ENCODE results near the gene MRPL53.
A peak's percentile ranks its signal among the peaks of the same experiment; 100 is the strongest.
"Not testable (repeated sequence)": the region's sequence is repeated elsewhere in the genome, so short reads cannot be mapped to it uniquely, and the experiment has no call there.

The MRPL53 gene

DNA sequence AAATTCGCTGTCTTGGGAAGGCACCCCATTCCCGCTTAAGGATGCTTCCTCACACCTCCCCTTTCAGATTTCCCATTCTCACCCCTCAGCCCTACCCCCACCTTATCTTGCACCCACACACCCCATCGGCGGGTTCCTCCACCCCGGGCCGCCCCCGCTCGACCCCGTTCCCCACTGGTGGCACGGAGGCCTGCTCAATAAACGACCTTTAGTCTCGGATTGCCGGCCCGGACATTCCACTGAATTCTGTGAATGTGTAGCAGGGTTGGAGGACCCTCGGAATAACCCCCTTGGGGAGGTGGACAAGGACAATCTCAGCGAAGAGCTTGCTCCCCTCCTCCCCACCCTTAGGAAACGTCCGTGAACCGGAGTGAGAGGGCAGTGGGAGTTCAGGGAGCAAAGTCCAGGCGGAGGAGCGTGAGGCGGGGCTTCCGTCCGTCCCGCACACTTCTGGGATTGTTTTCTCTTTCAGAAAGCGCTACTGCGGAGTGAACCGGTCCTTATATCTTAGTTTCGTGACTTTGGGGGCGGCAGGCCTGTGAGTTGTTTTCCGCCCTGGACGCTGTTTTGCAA lies 29.8 kb upstream of the MRPL53 start:
- no peak for DNase-seq

GRCh38 chr2:74501335-74502071 lies 29.0 kb upstream of the MRPL53 start:
- DNase-seq: no peak

- no peak for DNase-seq
Measured at GRCh38 chr2:74500578-74500946, 28.1 kb upstream of the MRPL53 start.

- DNase-seq: no peak
Measured at GRCh38 chr2:74499940-74500577, 27.6 kb upstream of the MRPL53 start.

DNA sequence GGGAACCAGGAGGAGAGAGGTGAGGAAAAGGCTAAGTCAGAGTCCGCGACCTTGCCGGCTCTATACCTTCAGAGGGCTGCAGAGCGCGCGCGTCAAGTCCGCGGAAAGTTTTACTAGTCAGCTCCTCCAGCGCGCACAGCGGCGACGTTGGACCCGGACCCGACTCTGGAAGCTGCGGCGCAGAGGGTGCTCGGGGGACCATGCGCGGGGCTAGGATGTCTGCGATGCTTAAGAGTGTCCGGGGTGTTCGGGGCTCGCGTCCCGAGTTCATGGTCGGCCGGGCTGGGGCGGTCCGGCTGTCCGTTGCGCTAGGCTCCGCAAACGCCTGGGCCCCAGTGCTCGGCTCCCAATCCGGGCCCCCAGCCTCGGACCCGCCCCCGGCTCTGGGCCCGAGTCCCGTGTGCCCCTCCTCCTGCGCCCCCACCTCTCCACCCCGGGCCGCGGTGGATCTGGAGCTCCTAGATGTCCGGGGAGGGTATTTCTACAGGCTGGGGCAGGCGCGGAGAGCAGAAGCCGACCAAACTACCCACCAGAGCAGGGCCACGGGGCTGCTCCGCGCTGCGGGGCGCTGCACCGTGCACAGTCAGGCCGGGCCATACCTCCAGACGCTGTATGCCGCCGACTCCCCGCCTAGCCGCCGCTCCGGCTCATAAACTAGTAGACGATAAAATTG lies 26.9 kb upstream of the MRPL53 start, which contains the start of gene LBX2:
Gene LBX2, minus strand, starts transcription at position 337 of the 673 bp plus-strand sequence. Its CDS starts 66 bp downstream, at position 271.
- DNase-seq: peak; percentile 46

GRCh38 chr2:74498500-74499266 lies 26.2 kb upstream of the MRPL53 start:
- DNase-seq: no peak

DNA sequence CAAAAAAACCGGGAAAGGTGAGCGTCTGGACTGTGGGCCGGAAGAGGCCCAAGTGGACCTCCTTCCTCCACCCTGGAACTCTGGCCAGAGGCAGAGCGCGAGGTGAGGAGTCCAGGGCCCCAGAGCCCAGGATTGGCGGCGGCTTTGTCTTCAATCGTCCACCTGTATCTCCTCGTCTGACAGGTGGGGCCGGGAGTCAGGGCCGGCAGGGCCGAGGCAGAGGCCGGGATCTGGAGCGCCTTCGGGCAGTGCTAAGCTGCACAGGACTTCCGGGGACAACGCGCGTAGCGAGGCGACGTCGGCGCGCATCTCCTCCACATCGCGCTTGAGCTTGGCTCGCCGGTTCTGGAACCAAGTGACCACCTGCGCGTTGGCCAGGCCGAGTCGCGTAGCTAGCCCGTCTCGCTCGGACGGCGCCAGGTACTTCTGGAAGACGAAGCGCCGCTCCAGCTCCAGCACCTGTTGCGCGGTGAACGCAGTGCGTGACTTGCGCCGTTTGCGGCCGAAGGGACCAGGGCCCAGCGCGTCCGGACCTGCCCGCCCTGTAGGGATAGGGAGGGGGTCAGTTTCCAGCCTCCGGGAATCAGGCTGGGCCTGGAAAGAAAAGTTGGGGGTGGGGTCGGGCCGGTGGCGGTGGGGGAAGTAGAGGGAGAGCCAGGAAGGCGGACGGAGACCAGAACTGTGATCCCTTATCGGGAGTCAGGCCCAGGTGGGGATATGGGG lies 25.5 kb upstream of the MRPL53 start:
- DNase-seq: peak; percentile 35

DNA sequence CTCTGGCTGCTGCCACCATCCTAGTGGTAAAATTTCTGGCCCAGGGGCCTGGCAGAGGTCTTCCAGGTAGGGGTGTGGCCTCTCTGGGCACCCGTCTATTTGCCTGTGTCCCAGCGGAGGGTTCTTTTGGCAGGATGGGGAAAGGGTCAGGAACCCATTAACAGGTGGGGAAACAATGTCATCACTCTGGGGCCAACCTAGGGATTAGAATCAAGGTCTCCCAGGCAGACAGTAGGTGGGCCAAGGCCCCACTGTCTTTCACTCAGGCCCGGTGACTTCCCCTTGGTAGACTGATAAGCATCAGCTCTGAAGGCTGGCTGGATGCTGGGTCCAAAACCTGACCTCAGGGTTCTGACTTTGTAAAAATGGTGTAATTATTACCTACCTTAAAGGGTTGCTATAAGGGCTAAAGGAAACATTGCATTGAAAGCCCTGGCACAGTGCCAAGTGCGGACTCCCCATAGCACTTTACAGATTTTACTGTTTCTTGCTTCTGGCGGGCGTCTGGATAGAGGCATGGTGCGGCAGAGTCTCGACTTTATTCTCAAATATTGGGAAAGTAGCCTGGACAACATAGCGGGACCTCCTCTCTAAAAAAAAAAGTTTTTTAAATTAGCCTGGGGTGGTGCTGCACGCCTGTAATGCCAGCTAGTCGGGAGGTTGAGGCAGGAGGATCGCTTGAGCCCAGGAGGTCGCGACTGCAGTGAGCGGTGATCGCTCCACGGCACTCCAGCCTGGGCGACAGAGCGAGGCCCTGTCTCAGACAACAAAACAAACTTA lies 24.7 kb upstream of the MRPL53 start:
- DNase-seq: no peak

GRCh38 chr2:74495440-74495839 lies 23.0 kb upstream of the MRPL53 start:
- no peak for DNase-seq

- no peak for DNase-seq
Measured at GRCh38 chr2:74493546-74493945, 21.1 kb upstream of the MRPL53 start.

DNA sequence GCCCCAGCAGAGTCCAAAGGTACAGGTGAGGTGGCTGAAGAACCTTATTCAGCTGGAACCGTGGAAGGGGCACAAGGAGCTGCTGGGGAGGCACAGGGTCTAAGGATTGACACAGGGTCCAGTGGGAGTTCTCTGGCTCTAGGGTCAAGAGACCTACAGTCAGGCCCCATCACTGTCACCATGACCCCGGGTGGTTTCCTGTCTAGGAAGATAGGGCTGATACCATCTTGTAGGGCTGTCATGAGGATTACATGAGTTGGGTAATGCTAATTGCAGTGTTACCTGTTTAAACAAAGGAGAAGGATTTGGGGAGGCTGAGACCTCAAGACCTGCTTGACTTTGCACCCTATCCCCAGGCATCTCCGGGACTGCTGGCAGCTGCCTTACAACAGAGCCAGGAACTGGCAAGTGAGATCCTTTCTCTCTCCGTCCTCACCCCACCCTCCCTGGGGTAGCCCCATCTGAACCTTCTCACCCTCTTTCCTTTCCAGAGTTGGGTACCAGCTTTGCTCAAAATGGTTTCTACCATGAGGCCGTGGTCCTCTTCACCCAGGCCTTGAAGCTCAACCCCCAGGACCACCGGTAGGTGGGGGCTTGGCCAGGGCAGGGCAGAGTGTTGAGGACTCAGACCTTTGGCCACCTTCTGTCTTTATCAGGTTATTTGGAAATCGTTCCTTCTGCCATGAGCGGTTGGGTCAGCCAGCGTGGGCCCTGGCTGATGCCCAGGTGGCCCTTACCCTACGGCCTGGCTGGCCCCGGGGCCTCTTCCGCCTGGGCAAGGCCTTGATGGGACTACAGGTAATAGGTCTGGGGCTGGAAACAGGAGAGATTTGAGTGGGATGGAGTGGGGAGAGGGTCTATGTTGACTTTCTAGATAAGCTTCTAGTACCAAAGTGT lies 19.4 kb upstream of the MRPL53 start:
- DNase-seq: no peak

DNA sequence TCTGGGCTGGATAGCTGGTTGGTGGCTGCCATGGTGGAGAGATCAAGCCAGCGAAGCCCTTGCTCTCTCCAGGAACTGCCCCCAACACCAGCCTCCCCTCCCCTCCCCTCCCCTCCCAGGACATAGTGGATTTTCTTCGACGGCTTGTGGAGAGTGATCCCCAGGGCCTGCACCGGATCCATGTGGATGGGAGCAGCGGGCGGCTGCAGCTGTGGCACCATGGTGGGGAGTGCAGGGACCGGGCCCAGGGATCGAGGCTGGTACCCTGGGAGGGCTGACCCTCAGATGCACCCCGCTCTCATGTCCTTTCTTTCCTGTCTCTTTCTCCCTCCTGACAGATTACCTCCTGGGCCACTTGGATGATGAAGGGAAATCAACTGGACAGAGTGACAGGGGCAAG lies 17.4 kb upstream of the MRPL53 start:
- DNase-seq: no peak

GRCh38 chr2:74488643-74489481 lies 16.4 kb upstream of the MRPL53 start:
- DNase-seq: no peak

- no peak for DNase-seq
Measured at GRCh38 chr2:74486141-74486540, 13.7 kb upstream of the MRPL53 start.

DNA sequence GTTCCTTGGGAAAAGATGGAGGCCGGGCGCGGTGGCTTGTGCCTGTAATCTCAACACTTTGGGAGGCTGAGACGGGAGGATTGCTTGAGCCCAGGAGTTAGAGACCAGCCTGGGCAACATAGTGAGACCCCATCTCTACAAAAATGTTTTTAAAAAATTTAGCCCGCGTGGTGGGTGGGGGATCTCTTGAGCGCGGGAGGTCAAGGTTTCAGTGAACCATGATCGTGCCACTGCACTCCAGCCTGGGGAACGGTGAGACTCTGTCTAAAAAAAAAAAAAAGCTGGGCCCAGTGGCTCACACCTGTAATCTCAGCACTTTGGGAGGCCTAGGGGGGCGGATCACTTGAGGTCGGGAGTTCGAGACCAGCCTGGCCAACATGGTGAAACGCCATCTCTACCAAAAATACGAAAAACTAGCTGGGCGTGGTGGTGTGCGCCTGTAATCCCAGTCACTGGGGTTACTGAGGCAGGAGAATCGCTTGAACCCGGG lies 11.2 kb upstream of the MRPL53 start:
- DNase-seq: not testable (repeated sequence)

GRCh38 chr2:74482801-74483674 lies 10.6 kb upstream of the MRPL53 start, which contains the start of the genes CCDC142 and TTC31:
Gene CCDC142 (minus strand): TSS chr2:74482998. CDS start chr2:74482837, 161 bp downstream.
Gene TTC31 (plus strand): TSS chr2:74483081. CDS start chr2:74483096, 15 bp downstream.
- peak; percentile 89 for DNase-seq

DNA sequence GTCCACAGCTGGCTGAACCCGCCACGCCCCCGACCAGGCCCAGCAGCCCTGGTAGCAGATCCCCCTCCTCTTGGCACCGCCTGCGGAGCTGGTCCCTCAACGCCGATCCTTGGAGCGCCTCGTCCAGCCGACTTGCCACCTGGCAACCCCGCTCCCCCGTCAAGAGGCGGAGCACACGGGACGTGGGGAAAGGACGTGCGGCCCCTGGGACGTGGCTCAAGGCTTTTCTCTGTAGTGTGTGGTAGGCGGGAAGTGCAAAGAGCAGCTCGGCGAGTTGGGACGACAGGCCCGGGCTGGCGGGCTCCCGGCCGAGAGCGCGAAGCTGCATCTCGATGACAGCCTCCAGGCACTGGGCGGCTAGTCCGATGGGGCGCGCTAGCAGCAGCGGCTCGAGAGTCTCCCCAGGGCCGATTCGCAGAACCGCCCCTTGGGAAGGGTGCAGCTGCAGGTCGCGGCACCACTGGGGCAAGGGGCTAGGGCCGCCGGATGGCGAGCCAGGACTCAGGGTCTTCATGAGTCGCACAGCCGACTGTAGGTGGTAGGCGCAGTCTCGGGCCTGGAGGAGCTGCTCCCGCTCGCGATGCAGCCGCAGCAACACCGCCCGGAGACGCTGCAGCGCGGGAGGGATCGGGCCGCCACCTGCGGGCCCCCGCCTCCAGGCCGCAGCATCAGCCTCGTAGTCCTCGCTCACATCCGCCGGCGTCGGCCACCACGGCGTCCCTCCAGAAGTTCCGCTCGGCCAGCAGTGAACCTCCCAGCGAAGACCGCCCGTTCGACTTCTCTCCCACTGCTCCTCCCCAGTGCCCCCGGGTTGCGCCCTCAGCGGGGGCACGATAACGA lies 9.7 kb upstream of the MRPL53 start:
- peak; percentile 49 for DNase-seq

Measured in stimulated activated CD4-positive, alpha-beta T cell treated with anti-CD3 and anti-CD28 coated beads, Interleukin-12 subunit alpha, Interleukin-12 subunit beta, amount 100 ng/mL, for 4 hours (primary cell).